HG03039 (cell line): Measurements from ENCODE around the gene VPS37D.
A peak's percentile ranks its signal among the peaks of the same experiment; 100 is the strongest.
"Not testable (repeated sequence)": the region's sequence is repeated elsewhere in the genome, so short reads cannot be mapped to it uniquely, and the experiment has no call there.

ENCODE experiments used
- ATAC-seq: cut with Tn5 transposase; IDR thresholded peaks from one replicate; pipeline ENCODE4 v1.9.1; 2021; ENCODE audit warnings: mild to moderate bottlenecking, moderate library complexity; ENCODE audit not compliant: unreplicated experiment

Gene VPS37D

DNA sequence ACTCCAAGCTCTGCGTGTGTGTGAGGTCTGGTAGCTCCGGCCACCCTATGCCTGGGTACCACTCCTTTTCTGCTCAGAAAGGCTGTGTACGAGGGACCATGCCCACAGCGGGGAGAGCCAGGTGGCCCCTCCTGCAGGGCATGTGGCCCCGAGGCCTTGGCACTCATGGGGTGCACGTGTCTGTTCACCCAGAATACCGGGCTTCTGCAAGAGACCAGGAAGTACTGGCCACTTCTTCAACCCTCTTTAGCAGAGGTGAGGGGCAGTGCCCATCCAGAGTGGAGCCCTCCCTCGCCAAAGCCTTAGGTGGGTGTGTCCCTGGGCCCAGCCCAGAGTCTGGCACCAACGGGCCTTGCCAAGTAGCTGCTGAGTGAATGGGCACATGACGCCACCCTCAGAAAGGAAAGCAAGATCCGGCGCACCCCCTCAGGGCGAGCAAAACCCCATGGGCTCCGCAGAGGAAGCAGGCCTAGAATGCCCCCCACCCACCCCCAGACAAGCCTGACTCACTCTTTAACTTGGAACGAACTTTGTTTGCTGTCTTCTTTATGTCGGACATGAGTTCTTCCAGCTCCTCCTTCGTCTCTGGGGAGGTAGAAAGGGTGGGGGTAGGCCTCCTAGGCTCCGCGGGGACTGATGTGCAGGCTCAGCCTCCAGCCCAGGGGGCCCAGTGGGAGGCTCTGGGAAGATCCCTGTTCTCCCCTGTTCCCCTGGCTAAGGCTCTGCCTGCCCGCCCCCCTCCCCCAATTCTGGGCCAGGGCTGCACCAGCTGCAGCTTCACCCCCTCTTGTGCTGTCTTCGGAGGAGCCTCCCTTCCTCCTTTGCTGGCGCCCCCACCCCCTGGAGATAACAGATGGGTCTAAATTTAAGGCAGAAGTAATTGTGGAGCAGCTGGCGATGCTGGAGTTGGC, 37.3 kb downstream of the VPS37D start:
- no peak for ATAC-seq

DNA sequence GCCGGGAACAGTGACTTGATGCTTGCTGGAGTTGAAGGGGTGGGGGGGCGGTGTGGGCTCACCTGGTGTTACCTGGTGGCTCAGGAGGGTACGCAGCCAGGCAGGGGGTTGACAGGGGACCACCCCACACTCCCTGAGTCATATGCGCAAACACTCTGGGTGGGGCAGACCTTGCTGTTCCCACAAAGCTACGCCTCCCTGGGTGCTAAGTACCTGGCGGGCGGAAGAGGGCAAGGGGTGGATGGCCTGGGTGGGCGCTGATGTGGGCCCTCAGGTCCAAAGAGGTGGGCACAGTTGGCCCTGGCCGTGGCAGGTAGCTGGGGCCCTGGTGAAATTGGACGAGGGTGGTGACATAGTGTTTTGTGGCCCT, 37.9 kb downstream of the VPS37D start:
- no peak for ATAC-seq

DNA sequence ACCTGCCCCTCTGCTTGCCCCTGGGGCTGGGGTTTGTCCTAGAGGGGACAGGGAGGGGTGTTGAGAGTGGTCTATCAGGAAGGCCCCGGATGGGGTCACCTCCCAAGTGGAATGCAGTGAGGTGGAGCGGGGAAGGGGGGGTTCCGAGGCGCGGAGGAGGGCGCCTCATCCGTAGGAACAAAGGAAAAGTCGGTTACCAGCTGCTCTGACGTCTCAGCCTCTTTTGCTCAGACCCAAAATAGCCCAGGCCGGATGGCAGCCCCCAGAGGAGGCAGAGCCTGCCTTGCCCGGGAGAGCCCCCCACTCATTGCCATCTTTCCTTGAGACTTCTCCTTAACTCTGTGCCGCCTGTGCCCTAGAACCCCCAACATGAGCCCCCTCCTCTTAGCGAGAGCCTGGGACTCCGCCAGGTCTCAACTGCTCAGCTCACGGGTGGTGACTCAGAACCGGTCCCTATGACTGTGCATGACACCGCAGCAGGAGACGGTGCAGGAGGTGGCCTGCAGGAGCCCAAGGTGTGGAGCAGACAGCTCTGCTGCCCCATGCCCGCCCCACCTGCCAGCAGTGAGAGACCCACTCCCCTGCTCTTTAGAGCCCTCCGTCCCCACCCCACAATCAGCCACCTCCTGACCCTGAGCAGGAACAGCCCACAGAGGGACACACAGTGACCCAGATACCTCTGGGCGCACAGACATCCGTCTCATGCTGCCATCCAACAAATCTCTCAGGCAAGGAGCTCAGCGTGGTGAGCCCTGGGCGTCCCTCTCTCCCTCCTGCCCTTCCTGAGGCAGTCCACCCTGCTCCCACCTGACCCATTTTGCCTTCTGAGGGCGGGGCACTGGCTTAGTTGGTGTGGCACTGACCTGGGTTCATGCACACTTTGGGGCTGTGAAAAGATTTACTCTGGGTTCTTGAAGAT, 38.8 kb downstream of the VPS37D start:
- ATAC-seq = no peak

DNA sequence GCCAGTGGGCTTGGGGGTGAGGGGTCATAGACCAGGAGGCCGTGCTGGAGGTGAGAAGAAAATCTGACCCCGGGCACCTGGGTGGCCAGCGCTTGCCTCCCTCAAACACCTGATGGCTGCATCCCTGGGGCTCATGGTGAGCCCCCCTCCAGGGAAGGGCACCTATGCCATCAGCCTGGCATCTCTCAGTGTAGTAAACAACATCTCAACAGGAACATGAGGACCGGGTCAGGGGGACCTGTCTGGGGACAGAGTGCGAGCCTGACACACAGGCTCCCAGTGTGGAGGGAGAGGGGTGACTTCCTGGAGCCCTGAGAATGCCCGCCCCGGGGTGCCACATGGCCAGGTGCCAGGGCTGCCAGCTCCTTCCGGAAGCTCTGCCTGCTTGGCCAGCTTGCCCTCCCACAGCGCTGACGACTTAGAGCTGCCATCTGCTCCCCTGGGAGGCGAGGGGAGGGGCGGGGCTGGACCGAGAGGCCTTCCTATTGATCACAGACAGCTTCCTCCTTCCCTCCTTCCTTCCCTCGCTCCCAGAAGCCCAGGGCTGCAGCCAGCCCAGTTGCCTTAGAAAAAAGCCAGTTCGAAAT, 39.5 kb downstream of the VPS37D start:
- ATAC-seq = no peak

DNA sequence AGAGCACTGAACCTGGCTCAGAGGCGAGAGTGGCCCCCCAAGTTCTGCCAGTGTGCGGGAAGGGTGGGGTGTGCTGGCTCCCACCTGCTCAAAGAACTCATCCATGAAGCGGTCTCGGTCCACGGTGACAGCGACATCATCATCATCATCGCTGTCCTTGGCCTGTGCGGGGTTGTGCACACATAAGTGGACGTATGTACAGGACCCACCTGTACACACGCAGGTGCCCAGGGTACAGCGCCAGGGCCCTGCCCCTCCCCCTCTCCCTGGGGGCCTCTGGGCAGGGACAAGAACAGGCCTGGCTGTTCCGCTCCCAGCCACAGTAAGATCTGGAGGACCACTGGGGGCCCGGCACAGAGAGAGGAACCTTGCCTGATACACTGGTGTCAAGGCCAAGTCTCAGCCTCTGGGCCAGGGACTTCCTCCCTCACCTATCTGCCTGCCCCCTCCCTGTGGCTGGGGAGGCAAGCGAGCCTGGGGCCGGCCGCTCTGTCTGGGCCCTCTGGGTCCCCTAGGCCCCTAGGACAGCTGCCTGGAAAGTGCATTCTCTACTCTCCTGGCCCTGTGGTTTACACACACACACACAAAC, 41.4 kb downstream of the VPS37D start:
- no peak for ATAC-seq

DNA sequence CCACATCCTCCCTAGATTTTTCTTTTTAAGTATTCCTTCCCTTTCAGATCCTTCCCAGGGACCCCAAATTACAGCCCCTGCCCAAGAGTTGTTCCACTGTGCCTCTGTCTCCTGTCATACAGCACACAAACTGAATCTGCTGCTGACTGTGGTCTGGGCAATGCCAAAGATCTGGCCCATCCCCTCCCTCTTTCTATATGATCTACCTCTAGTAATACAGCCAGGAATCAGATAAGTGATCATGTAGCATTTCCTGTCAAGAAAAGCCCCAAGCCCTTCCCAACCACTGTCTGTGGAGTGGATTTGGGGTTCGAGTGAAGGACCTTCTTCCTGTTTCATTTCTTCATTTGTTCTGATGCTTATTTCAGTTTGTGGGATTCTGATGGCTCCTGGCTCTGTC, 45.1 kb downstream of the VPS37D start:
- no peak for ATAC-seq

DNA sequence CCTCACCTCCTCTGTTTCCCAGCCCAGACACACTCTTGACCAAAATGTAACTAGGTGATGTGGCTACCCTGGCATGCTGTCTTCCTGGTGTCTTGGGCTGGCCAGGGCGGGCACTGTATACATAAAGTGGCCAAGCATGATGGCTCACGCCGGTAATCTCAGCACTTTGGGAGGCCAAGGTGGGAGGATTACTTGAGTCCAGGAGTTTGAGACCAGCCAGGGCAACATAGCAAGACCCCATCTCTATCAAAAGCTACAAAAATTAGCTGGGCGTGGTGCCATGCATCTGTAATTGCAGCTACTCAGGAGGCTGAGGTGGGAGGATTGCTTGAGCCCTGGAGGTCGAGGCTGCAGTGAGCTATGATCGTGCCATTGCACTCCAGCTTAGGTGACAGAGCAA, 45.7 kb downstream of the VPS37D start:
- not testable (repeated sequence) for ATAC-seq

DNA sequence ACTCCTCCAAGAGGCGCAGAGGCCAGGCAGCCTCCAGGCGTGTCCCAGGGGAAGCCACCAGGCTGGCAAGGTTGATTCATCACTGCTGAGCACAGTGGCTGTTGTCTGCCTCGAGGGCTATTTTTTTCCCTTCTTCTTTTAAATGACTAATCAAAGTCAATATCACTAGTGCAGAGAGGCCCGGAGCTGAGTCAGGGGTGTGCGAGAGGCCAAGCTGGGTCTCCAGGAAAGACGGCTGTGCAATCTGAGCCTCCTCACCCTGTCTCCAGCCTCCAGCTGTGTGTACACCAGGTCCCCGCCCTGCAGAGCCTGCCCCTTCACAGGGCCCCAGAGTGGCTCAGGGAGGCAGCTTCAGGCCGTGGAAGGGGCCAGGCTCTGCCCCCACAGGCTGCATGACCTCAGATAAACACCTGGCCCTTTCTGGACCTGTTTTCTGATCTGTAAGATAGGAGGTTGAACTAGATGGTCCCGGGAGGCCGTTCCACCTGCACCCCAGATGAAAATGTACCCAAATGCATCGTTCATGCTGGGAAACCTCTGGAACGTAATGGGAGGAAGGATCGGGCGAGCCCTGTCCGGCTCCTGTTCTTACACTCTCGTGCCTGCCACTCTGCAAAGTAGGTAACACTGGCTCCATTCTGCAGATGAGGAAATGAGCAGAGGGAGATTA, 48.2 kb downstream of the VPS37D start:
- no peak for ATAC-seq

DNA sequence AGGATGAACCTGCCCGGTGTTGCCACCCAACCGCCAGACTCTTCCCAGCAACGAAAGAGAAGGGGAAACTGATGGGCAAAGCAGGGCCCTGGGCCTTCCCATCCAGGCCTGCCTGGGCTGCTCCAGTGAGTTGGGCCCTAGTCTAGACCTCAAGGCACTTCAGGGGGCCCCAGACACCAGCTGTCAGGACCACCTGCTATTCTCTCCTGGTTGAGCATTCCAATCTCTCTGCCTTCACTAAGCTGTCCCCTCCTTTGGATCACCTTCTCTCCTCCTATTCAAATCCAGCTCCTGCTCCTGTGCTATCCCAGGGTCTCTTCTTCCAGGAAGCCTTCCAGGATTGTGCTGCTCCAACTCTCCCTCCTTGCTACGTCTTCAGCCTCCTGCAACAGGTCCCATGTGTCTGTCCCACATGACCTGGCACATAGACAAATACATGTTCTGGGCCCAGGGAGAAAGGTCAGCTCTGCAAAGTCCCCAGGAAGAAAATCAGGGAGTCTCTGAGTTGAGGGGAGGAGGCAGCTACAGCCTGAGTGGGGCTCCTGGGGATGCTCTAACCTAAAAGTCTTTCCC, 48.8 kb downstream of the VPS37D start:
- no peak for ATAC-seq

DNA sequence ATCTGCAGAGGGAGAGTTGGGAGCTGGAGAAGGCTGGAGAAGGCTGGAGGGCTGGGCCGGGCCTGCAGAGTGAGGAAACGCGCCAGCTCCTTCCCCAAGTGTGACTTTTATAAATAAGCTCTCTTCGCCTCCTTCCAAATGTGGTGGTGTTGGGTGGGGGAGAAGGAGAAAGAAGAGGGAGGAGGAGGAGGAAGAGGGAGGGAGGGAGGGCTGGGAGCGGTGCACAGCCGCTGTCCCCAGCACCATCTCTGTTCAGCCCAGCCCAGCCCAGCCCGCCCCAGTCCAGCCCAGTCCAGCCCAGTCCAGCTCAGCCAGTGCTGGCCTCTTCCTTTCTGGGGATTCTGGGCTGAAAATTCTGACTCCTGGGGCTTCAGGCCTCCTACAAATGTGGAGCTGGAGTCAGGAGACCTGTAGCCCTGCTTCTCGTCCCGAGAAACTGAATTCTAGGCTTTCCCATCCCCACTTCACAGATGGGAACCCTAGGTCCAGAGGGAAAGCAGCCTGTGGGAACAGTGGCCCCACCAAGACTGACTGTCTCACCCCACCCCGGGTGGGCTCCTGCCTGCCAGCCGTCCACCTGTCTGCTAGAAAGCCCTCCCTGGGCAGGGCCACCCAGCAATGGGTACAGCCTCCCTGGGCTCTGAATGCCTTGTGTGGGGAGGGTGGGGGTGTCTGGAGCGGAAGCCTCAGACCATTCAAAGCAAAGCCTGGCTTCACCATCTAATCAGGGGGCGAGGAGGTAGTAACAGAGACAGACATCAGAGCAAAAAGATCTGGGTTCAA, 49.6 kb downstream of the VPS37D start:
- no peak for ATAC-seq

DNA sequence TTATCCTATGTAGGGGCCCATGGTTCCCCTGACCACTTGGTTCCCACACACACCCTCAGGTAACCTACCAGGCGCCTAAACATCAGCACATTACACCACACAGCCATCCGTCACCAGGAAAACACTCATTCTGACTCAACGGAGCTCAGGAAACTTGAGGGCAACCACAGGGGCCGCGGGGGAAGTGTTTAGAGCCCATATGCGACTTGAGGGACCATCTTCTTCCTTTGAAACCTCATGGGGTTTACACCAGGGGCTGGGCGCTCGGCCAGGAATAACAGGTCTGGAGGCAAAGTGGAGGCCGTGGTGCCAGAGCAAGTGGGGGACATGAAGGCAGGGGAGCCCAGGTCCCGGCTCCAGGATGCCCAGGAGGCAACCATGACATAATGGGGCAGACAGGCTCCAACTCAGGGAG, 50.4 kb downstream of the VPS37D start:
- ATAC-seq = no peak

DNA sequence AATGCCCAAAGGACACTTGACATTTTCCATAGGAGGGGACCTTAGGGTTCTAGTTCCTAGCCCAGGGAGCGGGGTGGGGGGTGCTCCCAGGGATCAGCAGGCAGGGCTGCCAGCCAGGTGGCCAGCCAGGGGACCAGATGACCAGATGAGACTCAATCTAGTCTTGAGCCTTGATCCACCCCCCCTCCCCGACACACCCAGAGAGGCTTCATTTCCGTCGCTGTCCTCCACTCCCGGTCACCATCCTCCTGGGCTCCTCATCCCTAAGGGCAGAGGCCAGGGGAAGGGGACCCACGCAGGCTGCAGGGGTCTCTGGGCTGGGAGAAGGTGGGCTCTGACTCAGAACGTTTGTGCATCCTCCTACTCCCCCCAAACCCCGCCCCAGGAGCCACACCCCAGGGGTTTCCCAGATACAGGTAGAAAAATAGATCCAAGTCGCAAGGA, 50.8 kb downstream of the VPS37D start:
- ATAC-seq = no peak

DNA sequence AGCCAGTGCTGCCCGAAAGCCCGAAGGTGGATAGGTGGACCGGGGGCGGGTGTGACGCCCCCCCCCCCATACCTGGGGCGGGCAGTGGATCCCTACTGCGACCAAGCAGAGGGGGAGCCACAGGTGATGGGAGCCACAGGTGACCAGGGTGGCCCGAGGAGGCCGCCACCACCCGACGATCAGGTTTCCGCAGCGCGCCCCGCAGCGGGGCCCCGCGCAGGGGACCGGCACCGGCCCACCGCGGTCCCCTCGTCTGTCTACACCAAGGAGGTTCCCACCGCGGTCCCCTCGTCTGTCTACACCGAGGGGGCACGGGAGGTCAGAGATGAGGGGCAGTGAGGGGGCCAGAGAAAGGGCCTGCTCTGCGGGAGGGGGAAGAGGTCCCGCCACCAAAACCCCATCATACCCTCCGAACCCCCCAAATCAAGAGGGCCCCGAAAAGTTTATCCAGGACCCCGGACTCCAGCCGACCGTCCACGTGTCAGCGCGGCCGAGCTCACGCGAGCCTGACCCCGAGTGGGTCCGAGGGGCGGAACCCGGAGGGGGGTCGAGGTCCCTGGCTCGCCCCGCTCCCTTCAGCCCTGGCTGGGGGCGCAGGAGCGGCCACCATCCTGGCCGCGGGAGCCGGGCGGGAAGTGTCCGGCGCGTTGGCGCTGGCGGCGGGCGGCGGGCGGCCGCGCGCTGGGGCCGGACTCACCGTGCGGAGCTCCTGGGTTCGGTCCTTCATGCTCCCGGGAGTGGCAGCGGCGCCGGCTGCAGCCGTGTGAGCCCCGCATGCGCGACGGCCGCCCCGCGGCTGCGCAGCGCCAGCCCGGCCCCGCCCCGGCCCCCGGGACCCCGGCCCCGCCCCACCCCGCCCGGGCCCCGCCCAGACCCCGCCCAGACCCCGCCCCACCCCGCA, 51.5 kb downstream of the VPS37D start, which contains the start of gene STX1A:
Gene STX1A, minus strand, starts transcription at position 765 of the 901 bp plus-strand sequence. Its CDS starts 38 bp downstream, at position 727.
- ATAC-seq = peak; percentile 66

DNA sequence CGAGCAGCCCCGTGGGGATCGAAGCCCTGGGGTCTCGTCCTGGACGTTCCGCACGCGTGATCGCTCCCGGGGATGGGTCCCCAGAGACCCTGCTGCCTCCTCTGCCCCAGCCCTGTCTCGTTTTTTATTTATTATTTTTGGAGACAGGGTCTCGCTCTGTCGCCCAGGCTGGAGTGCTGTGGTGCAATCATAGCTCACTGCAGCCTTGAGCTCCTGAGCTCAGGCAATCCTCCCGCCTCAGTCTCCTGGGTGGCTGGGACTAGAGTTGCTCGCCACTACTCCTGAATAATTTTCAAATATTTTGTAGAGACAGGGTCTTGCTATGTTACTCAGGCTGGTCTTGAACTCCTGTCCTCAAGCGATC, 52.2 kb downstream of the VPS37D start:
- ATAC-seq = no peak

DNA sequence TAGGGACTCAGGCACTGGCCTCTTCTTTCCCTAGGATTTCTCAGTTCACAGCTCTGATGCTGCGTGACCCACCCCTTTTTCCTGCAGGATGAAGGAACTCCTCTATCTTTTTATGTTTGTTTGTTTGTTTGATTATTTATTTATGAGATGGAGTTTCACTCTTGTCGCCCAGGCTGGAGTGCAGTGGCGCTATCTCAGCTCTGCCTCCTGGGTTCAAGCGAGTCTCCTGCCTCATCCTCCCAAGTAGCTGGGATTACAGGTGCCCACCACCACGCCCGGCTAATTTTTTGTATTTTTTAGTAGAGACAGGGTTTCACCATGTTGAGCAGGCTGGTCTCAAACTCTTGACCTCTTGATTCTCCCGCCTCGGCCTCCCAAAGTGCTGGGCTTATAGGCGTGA, 52.8 kb downstream of the VPS37D start:
- ATAC-seq = not testable (repeated sequence)

DNA sequence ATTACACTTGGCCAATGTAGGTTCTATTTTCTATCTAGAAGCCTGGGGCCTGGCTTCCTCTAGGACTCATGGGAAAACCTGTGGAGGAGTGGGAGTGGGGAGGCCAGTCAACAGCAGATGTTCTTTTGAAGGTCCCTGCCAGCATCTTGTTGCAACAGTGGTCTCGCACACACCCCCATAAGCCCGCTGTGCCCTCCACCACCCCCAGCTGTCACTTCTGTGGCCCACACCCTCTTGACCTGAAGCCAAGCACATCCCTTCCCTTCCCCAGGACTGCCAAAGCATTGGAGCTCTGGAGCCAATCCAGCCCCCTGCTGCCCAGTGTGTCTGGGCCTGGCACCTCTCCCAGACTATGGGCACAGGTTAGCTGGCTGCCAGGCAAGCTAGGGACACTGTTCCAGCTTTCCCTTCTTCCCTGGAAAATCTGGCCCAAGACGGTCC, 53.8 kb downstream of the VPS37D start:
- no peak for ATAC-seq
